Fibroblast of lung (primary cell): ENCODE measurements around the gene FUOM. TPM values are rescaled to one million over a fixed set of nuclear protein-coding genes. Genes with fewer than 3 reads are reported as not detected.

Source experiments
- DNase-seq, 2 donors: peaks; one replicate each; pipeline versions ENCODE4 v3.0.0 to v3.0.0-alpha.2; 2010; ENCODE audit warnings: low read depth in 2 of 2
- H2AFZ ChIP-seq: 2 replicates; pipeline ENCODE4 v1.5.1; 2012; ENCODE audit warnings: low read length, control low read depth, inconsistent platforms
- H3K27ac ChIP-seq: 2 replicates; pipeline ENCODE4 v1.5.1; 2011; ENCODE audit warnings: low read length, control low read depth; ENCODE audit not compliant: insufficient read depth
- H3K27me3 ChIP-seq: 2 replicates; pipeline ENCODE4 v1.5.1; 2011; ENCODE audit warnings: mild to moderate bottlenecking, low read length; ENCODE audit not compliant: control insufficient read depth, insufficient read depth
- H3K36me3 ChIP-seq: 2 replicates; pipeline ENCODE4 v1.5.1; 2011; ENCODE audit warnings: low read length; ENCODE audit not compliant: control insufficient read depth, insufficient read depth
- H3K4me1 ChIP-seq: 2 replicates; pipeline ENCODE4 v1.5.1; 2011; ENCODE audit warnings: low read length; ENCODE audit not compliant: control insufficient read depth, insufficient read depth; ENCODE audit errors: extremely low read depth
- H3K4me2 ChIP-seq: 2 replicates; pipeline ENCODE4 v1.5.1; 2011; ENCODE audit warnings: low read length, control low read depth; ENCODE audit not compliant: insufficient read depth; ENCODE audit errors: extremely low read depth
- H3K4me3 ChIP-seq, 4 experiments: fragments of 200-600 bp in 1 of 4; sonication (generic) in 1 of 4; replicated peaks in 1 of 4; 2 replicates each; pipeline ENCODE4 v1.5.1; 2011 to 2016; ENCODE audit warnings: low read length in 4 of 4, low read depth in 3 of 4, mild to moderate bottlenecking in 3 of 4, control low read depth in 2 of 4, inconsistent platforms in 1 of 4, mixed read lengths in 1 of 4; ENCODE audit not compliant: insufficient read depth in 1 of 4; ENCODE audit errors: control extremely low read depth in 1 of 4
- H3K79me2 ChIP-seq: 2 replicates; pipeline ENCODE4 v1.5.1; 2012; ENCODE audit warnings: mild to moderate bottlenecking, low read length, inconsistent platforms; ENCODE audit not compliant: control insufficient read depth, insufficient read depth
- H3K9ac ChIP-seq: 2 replicates; pipeline ENCODE4 v1.5.1; 2011; ENCODE audit warnings: mild to moderate bottlenecking, low read length, control low read depth; ENCODE audit not compliant: insufficient read depth
- H3K9me3 ChIP-seq: 2 replicates; pipeline ENCODE4 v1.5.1; 2012; ENCODE audit warnings: low read depth, low read length; ENCODE audit not compliant: control insufficient read depth, insufficient read depth
- H4K20me1 ChIP-seq: 2 replicates; pipeline ENCODE4 v1.5.1; 2011; ENCODE audit warnings: low read length; ENCODE audit not compliant: control insufficient read depth, insufficient read depth; ENCODE audit errors: extremely low read depth
- CTCF ChIP-seq, 2 donors: IDR thresholded peaks in 1 of 2; conservative IDR thresholded peaks in 1 of 2; 1 replicate in 1 of 2; 2 replicates in 1 of 2; pipeline ENCODE4 v1.5.1; 2011 to 2012; ENCODE audit warnings: low read length in 2 of 2, control low read depth in 1 of 2, inconsistent platforms in 1 of 2, low read depth in 1 of 2, mild to moderate bottlenecking in 1 of 2
- EZH2 ChIP-seq: IDR thresholded peaks from 2 replicates; pipeline ENCODE4 v1.5.1; 2012; ENCODE audit warnings: low read length, control low read depth, mild to moderate bottlenecking; ENCODE audit errors: missing control alignments
- polyA plus RNA-seq, 2 donors: library from polyadenylated mRNA; depleted of rRNA in 1 of 2; stranded (reverse) in 1 of 2; unstranded in 1 of 2; fragments of >200 nt; gene quantifications; 2 replicates each; pipeline ENCODE4 v1.2.1, GENCODE V29; 2011 to 2012; ENCODE audit warnings: missing spikeins in 1 of 2
- total RNA-seq: library from RNA; depleted of rRNA; stranded (reverse); fragments of >200 nt; gene quantifications from 2 replicates; pipeline ENCODE4 v1.2.1, GENCODE V29; 2014

Gene FUOM
- total and polyA plus RNA-seq, 2 donors (not counting 1 experiment from before 2014, with no cell fraction given): 14.2 to 15.0 TPM

- H3K4me2 ChIP-seq: no peak overlapping the region
- no peak overlapping the region for H3K9ac ChIP-seq
- H3K27me3 ChIP-seq: no peaks in the 10 kb centered on the region
- H3K36me3 ChIP-seq: peaks cover 21% of the 10 kb centered on the region
- no peak for TF ChIP-seq EZH2
- TF ChIP-seq CTCF (conservative IDR thresholded peaks at IDR 0.05 in 1 of 2, IDR thresholded peaks at IDR 0.05 in 1 of 2; ENCODE audit: low read depth in 1 of 2, low read length in 2 of 2): no peak
- no peak overlapping the region for H2AFZ ChIP-seq
- no peaks in the 10 kb centered on the region for H4K20me1 ChIP-seq
- no peak overlapping the region for H3K4me3 ChIP-seq
- H3K79me2 ChIP-seq: peaks cover 13% of the 10 kb centered on the region
- no peaks in the 10 kb centered on the region for H3K9me3 ChIP-seq
- no peak overlapping the region for H3K27ac ChIP-seq
- H3K4me1 ChIP-seq: peaks cover 10% of the 10 kb centered on the region
- DNase-seq: no peak
Measured at GRCh38 chr10:133401500-133401899, 43.7 kb upstream of the FUOM start.

GRCh38 chr10:133400624-133401424 is 43.0 kb upstream of the FUOM start:
- peaks cover 18% of the 10 kb centered on the region for H3K79me2 ChIP-seq
- no peaks in the 10 kb centered on the region for H4K20me1 ChIP-seq
- H3K4me1 ChIP-seq: peaks cover 10% of the 10 kb centered on the region
- H3K27me3 ChIP-seq: no peaks in the 10 kb centered on the region
- DNase-seq: no peak
- no peak overlapping the region for H2AFZ ChIP-seq
- no peak overlapping the region for H3K4me3 ChIP-seq
- no peak overlapping the region for H3K4me2 ChIP-seq
- no peak overlapping the region for H3K27ac ChIP-seq
- no peaks in the 10 kb centered on the region for H3K9me3 ChIP-seq
- peaks cover 24% of the 10 kb centered on the region for H3K36me3 ChIP-seq
- no peak overlapping the region for H3K9ac ChIP-seq
- TF ChIP-seq CTCF (conservative IDR thresholded peaks at IDR 0.05 in 1 of 2, IDR thresholded peaks at IDR 0.05 in 1 of 2; ENCODE audit: low read depth in 1 of 2, low read length in 2 of 2) (no peak), EZH2 (no peak)

- Histone ChIP-seq H3K27me3 (no peaks in the 10 kb centered on the region), H3K4me3 (no peak overlapping the region), H2AFZ (no peak overlapping the region), H3K4me2 (no peak overlapping the region), H3K79me2 (peaks cover 34% of the 10 kb centered on the region), H3K4me1 (no peaks in the 10 kb centered on the region), H3K9ac (no peak overlapping the region), H3K36me3 (peaks cover 24% of the 10 kb centered on the region), H3K27ac (no peak overlapping the region), H3K9me3 (no peaks in the 10 kb centered on the region), H4K20me1 (no peaks in the 10 kb centered on the region)
- TF ChIP-seq EZH2: no peak
- TF ChIP-seq CTCF (conservative IDR thresholded peaks at IDR 0.05 in 1 of 2, IDR thresholded peaks at IDR 0.05 in 1 of 2; ENCODE audit: low read depth in 1 of 2, low read length in 2 of 2): no peak
- DNase-seq: no peak
Measured at GRCh38 chr10:133399123-133399601, 41.3 kb upstream of the FUOM start.
